Gastrocnemius medialis (tissue), 4 donors: ENCODE measurements around the gene TMEM107.

ENCODE experiments used
- POLR2A ChIP-seq, 2 donors: fragments of 450-650 bp; IDR thresholded peaks; one replicate each; pipeline ENCODE4 v1.6.1; 2017; ENCODE audit warnings: antibody characterized with exemption in 2 of 2, mild to moderate bottlenecking in 2 of 2, moderate library complexity in 2 of 2
- TF ChIP-seq, protein P1 (sequence below), 5 experiments: fragments of 450-650 bp in 3 of 5; fragments of 200-600 bp in 2 of 5; sonication (generic) in 2 of 5; IDR thresholded peaks in 4 of 5; conservative IDR thresholded peaks in 1 of 5; 1 replicate in 4 of 5; 2 replicates in 1 of 5; pipeline ENCODE4 v1.5.1; 2016 to 2019; ENCODE audit warnings: antibody characterized with exemption in 5 of 5, mild to moderate bottlenecking in 3 of 5, moderate library complexity in 3 of 5

DNA sequence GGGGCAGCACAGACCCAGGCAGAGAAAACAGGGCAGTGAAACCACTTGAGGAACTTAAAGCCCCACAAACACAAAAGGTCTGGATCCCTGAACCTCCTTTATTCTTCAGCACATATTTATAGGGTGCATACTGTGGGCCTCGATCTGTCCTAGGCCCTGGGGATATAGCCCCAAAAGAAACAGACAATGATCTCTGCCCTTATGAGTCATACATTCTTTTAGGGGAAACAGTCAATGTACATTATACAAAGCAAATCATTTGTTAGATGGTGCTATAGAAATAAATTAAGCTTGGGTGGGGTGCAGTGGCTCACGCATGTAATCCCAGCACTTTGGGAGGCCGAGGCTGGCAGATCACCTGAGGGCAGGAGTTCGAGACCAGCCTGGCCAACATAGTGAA lies 42.2 kb downstream of the TMEM107 start:
- no peak for TF ChIP-seq POLR2A (IDR thresholded peaks at IDR 0.05)
- TF ChIP-seq, protein P1, sequence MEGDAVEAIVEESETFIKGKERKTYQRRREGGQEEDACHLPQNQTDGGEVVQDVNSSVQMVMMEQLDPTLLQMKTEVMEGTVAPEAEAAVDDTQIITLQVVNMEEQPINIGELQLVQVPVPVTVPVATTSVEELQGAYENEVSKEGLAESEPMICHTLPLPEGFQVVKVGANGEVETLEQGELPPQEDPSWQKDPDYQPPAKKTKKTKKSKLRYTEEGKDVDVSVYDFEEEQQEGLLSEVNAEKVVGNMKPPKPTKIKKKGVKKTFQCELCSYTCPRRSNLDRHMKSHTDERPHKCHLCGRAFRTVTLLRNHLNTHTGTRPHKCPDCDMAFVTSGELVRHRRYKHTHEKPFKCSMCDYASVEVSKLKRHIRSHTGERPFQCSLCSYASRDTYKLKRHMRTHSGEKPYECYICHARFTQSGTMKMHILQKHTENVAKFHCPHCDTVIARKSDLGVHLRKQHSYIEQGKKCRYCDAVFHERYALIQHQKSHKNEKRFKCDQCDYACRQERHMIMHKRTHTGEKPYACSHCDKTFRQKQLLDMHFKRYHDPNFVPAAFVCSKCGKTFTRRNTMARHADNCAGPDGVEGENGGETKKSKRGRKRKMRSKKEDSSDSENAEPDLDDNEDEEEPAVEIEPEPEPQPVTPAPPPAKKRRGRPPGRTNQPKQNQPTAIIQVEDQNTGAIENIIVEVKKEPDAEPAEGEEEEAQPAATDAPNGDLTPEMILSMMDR (IDR thresholded peaks at IDR 0.05 in 4 of 5, conservative IDR thresholded peaks at IDR 0.05 in 1 of 5) = no peak
